PC-3 (cell line): Measurements from ENCODE around the gene RHOT2. TPM values are rescaled to one million over a fixed set of nuclear protein-coding genes. Genes with fewer than 3 reads are reported as not detected.

Experiments
- ATAC-seq: fragments of 200-7000 bp; cut with Tn5 transposase; 2 replicates; pipeline ENCODE4 v1.9.1; 2020; ENCODE audit warnings: mild to moderate bottlenecking, moderate library complexity
- BruUV-seq: library from RNA; stranded (reverse); fragments of 400-500 nt; replicated peaks from 2 replicates; lab custom pipeline; 2021; lab: Mats Ljungman, UMichigan
- CTCF ChIA-PET: fragments of 300-600 bp; sonication (Branson Sonifier 250); formaldehyde crosslinking; loops from one replicate; lab custom pipeline; 2022; ENCODE audit warnings: antibody characterized with exemption; lab: Charles Lee
- POLR2A ChIA-PET: fragments of 300-600 bp; sonication (Branson Sonifier 250); formaldehyde crosslinking; loops from one replicate; lab custom pipeline; 2022; ENCODE audit warnings: antibody characterized with exemption; ENCODE audit not compliant: unreplicated experiment; lab: Charles Lee
- DNase-seq: peaks from one replicate; pipeline ENCODE4 v3.0.0-alpha.2; 2015
- H2AFZ ChIP-seq: fragments of 300-600 bp; sonication (generic); 2 replicates; pipeline ENCODE4 v1.6.0; 2016; ENCODE audit warnings: antibody characterized with exemption, low read length
- H3F3A ChIP-seq: fragments of 300-600 bp; sonication (generic); one replicate; pipeline ENCODE4 v1.6.0; 2017; ENCODE audit warnings: antibody characterized with exemption, low read length, control low read depth, mild to moderate bottlenecking; ENCODE audit not compliant: unreplicated experiment
- H3K27ac ChIP-seq: fragments of 300-600 bp; sonication (generic); 2 replicates; pipeline ENCODE4 v1.5.1; 2016; ENCODE audit warnings: mild to moderate bottlenecking, low read length
- H3K27me3 ChIP-seq: fragments of 300-600 bp; sonication (generic); 2 replicates; pipeline ENCODE4 v1.6.1; 2016; ENCODE audit warnings: low read length, mixed read lengths
- H3K36me3 ChIP-seq: fragments of 300-600 bp; sonication (generic); 2 replicates; pipeline ENCODE4 v1.6.1; 2016; ENCODE audit warnings: low read depth, mixed run types, low read length, mixed read lengths
- H3K4me1 ChIP-seq: fragments of 300-600 bp; sonication (generic); 2 replicates; pipeline ENCODE4 v1.5.1; 2016; ENCODE audit warnings: low read length; ENCODE audit not compliant: insufficient read depth
- H3K4me2 ChIP-seq: fragments of 300-600 bp; sonication (generic); 2 replicates; pipeline ENCODE4 v1.6.0; 2016; ENCODE audit warnings: low read length
- H3K4me3 ChIP-seq: fragments of 300-600 bp; sonication (generic); 2 replicates; pipeline ENCODE4 v1.5.1; 2016; ENCODE audit warnings: mild to moderate bottlenecking, low read length, mixed read lengths
- H3K79me2 ChIP-seq: fragments of 300-600 bp; sonication (generic); 2 replicates; pipeline ENCODE4 v1.6.1; 2017; ENCODE audit warnings: low read length, mixed read lengths
- H3K9ac ChIP-seq: fragments of 300-600 bp; sonication (generic); 2 replicates; pipeline ENCODE4 v1.6.0; 2016; ENCODE audit warnings: mild to moderate bottlenecking, low read length
- H3K9me2 ChIP-seq: fragments of 300-600 bp; sonication (generic); replicated peaks from 2 replicates; pipeline ENCODE4 v1.6.1; 2016; ENCODE audit warnings: mixed run types, low read length, mixed read lengths
- H3K9me3 ChIP-seq: fragments of 300-600 bp; sonication (generic); 2 replicates; pipeline ENCODE4 v1.6.1; 2016; ENCODE audit warnings: low read length, mixed read lengths
- H4K20me1 ChIP-seq: fragments of 300-600 bp; sonication (generic); 2 replicates; pipeline ENCODE4 v1.6.1; 2016; ENCODE audit warnings: low read length, mixed read lengths
- EZH2 ChIP-seq: fragments of 300-600 bp; sonication (generic); IDR thresholded peaks from one replicate; pipeline ENCODE4 v1.6.1; 2017; ENCODE audit warnings: antibody characterized with exemption, mild to moderate bottlenecking, low read length; ENCODE audit not compliant: unreplicated experiment
- EZH2phosphoT487 ChIP-seq: fragments of 300-600 bp; sonication (generic); IDR thresholded peaks from 2 replicates; pipeline ENCODE4 v1.6.1; 2018; ENCODE audit warnings: mild to moderate bottlenecking, antibody characterized with exemption, low read length, borderline replicate concordance
- intact Hi-C: fragments of 100-400 bp; cut with micrococcal nuclease; formaldehyde crosslinking; loops from 2 replicates; pipeline ENCODE4 v1.9.0; 2023
- total RNA-seq: library from RNA; depleted of rRNA; stranded (reverse); fragments of >200 nt; gene quantifications from 2 replicates; pipeline ENCODE4 v1.2.3, GENCODE V29; 2014
- TF ChIP-seq, protein P1 (sequence below): fragments of 300-600 bp; sonication (generic); conservative IDR thresholded peaks from 2 replicates; pipeline ENCODE4 v1.5.1; 2017; ENCODE audit warnings: antibody characterized with exemption, low read depth, mild to moderate bottlenecking, low read length

Gene RHOT2
- total RNA-seq, 1 experiment from 2014 or later, result 93.0 TPM

DNA sequence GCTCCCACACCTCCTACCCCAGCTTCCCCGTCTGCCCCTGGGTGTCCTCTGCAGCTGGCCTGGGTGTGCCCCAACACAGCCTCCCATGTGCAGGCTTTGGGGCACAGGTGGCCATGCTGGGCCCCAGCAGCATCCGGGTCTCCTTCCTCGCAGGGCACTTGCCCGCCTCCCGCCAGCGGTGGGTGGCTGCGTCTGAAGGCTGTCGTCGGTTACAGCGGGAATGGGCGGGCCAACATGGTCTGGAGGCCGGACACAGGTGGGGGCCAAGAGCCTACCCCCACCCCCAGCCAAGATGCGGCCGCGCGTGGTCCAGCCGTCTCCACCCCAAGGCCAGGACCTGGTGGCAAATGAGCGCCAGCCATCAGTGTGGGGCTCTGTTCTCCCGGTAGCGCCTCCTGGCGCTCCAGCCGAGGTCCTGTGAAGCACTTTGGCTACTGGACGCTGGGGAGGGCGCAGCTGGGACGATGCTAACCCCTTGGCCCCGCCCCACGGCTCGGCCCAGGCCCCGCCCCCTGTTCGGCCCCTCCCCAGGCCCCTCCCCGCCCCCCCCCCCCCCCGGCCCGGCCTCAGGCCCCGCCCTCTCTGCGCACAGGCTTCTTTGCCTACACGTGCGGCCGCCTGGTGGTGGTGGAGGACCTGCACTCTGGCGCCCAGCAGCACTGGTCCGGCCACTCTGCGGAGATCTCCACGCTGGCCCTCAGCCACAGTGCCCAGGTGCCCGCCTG lies 7.3 kb upstream of the RHOT2 start:
- CTCF ChIA-PET, result interaction anchor here (0.6 kb wide), 1 partner anchor 70 kb away, joined by 3 read pairs; no protein-coding TSS in a partner anchor
- peak; percentile 79 for DNase-seq
- H3K9ac ChIP-seq, result 0 out of 2 replicates have a peak overlapping the region, but pooled peaks have one; percentile 25
- H3K79me2 ChIP-seq, result no peaks in the 10 kb centered on the region
- no peak overlapping the region for H3K27ac ChIP-seq
- intact Hi-C loops, result no loop called here
- H2AFZ ChIP-seq, result no peak overlapping the region
- no TSS peak for BruUV-seq
- peak overlapping the region; percentile 65 for H3K4me2 ChIP-seq
- H3F3A ChIP-seq, result no peaks in the 10 kb centered on the region
- H4K20me1 ChIP-seq, result no peaks in the 10 kb centered on the region
- POLR2A ChIA-PET, result no interaction called here
- H3K9me2 ChIP-seq, result no peaks in the 10 kb centered on the region
- no peaks in the 10 kb centered on the region for H3K27me3 ChIP-seq
- peak overlapping the region; percentile 42; the same call in 1 of the 2 replicates for H3K4me3 ChIP-seq
- H3K9me3 ChIP-seq, result no peaks in the 10 kb centered on the region
- H3K4me1 ChIP-seq, result peaks cover 5% of the 10 kb centered on the region
- H3K36me3 ChIP-seq, result no peaks in the 10 kb centered on the region
- ATAC-seq, result peak; percentile 90
- no peak for TF ChIP-seq EZH2phosphoT487
- TF ChIP-seq, protein P1, sequence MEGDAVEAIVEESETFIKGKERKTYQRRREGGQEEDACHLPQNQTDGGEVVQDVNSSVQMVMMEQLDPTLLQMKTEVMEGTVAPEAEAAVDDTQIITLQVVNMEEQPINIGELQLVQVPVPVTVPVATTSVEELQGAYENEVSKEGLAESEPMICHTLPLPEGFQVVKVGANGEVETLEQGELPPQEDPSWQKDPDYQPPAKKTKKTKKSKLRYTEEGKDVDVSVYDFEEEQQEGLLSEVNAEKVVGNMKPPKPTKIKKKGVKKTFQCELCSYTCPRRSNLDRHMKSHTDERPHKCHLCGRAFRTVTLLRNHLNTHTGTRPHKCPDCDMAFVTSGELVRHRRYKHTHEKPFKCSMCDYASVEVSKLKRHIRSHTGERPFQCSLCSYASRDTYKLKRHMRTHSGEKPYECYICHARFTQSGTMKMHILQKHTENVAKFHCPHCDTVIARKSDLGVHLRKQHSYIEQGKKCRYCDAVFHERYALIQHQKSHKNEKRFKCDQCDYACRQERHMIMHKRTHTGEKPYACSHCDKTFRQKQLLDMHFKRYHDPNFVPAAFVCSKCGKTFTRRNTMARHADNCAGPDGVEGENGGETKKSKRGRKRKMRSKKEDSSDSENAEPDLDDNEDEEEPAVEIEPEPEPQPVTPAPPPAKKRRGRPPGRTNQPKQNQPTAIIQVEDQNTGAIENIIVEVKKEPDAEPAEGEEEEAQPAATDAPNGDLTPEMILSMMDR, result peak; percentile 36
- no peak for TF ChIP-seq EZH2

DNA sequence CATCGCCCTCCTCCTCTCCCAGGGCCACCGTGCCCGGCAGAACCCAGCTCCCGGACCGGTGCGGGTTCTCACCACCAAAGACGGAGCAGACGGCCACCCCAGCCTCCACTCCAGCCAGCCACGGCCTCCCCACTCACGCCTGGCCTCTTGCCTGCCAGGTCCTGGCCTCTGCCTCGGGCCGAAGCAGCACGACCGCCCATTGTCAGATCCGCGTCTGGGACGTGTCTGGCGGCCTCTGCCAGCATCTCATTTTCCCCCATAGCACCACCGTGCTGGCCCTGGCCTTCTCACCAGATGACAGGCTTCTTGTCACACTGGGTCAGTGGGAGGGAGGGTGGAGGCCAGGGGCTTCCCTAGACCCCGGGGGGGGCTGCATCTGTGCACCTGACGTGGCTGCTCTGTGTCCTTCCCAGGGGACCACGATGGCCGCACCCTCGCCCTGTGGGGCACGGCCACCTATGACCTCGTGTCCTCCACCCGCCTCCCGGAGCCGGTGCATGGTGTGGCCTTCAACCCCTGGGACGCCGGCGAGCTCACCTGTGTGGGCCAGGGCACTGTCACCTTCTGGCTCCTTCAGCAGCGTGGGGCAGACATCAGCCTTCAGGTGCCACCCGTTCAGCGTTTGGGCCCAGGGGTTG lies 6.6 kb upstream of the RHOT2 start:
- Histone ChIP-seq H3K36me3 (no peaks in the 10 kb centered on the region), H3K9me3 (no peaks in the 10 kb centered on the region), H3K9ac (peak overlapping the region; percentile 25; the same call in 1 of the 2 replicates), H3K4me3 (peak overlapping the region; percentile 42; the same call in 1 of the 2 replicates), H2AFZ (no peak overlapping the region), H3K4me1 (peaks cover 5% of the 10 kb centered on the region), H3K27me3 (no peaks in the 10 kb centered on the region), H3K27ac (no peak overlapping the region), H4K20me1 (no peaks in the 10 kb centered on the region), H3K4me2 (peak overlapping the region; percentile 65), H3K79me2 (no peaks in the 10 kb centered on the region), H3F3A (no peaks in the 10 kb centered on the region), H3K9me2 (no peaks in the 10 kb centered on the region)
- ChIA-PET CTCF (interaction anchor here (0.6 kb wide), 1 partner anchor 71 kb away, joined by 3 read pairs; no protein-coding TSS in a partner anchor), POLR2A (no interaction called here)
- ATAC-seq (peak; percentile 7; the same call in 1 of the 2 replicates), DNase-seq (no peak)
- intact Hi-C loops, result no loop called here
- BruUV-seq, result TSS peak; percentile 21
- TF ChIP-seq EZH2, result no peak
- TF ChIP-seq, protein P1, result no peak
- TF ChIP-seq EZH2phosphoT487, result no peak
